HUDEP-2 (cell line): ENCODE measurements around the gene RNF149.
"Not testable (repeated sequence)": the region's sequence is repeated elsewhere in the genome, so short reads cannot be mapped to it uniquely, and the experiment has no call there.

Experiments used
- DNase-seq, 76 experiments: peaks; one replicate each; lab custom pipeline; 2025; ENCODE audit not compliant: unreplicated experiment in 76 of 76; lab: John Stamatoyannopoulos, UW

The RNF149 gene

DNA sequence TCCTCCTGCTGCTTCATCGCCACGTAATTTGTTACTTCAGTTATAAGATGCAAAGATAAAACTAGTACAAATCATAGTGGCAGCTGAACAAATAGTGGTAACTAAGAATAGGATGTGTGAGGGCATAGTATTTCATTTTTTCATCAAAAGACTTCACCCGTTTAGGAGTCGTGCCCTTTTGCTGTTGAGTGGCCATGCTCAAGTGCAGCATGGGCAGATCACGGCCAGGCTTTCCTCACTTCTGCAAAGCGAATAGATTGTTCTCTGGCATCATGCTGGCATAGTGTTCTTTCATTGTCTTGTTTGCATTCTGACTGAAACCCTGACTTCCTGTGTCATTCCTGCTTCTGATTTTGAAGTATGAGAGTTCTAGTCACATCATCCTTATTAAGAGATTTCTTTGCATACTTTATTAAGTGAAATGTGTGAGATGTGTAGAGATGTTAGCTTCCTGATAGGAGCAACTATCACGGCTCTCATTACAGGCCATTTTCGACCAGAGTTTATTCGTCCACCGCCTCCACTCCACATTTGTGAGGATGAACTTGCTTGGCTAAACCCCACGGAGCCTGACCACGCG, 44.1 kb downstream of the RNF149 start:
- no peak for DNase-seq

DNA sequence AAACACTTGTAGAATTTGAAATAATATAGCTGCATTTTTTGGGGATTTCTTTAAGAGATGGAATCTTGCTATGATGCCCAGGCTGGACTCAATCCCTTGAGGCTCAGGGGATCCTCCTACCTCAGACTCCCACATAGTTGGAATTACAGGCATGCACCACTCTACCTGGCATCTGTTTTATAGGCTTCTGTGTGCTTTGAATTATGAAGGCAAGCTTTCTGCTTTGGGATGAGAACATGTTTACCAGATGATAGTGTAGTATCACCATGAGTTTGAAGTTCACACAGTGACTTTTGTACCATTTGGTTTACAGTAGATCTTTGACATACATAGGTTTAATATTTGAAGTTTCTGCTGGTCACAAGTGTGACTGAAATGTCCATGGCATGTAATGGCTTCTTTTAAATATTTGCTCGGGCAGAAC, 45.1 kb downstream of the RNF149 start:
- DNase-seq = no peak

DNA sequence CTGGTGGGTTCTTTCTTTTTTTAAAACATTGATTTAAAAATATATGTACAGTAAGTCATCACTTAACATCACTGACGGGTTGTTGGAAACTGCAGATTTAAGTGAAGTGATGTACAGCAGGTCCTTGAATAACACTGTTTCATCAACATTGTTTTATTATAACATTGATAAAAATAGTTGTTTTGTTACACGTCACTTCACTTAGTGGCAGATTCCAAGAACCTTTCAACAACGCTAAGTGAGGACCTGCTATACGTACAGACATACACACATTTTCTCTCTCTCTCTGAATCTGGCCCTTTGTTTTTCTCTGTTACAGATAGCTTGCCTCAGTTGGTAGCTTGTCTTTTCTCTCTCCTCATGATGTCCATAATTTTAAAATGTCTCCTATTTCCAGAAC, 46.4 kb downstream of the RNF149 start:
- DNase-seq = no peak

DNA sequence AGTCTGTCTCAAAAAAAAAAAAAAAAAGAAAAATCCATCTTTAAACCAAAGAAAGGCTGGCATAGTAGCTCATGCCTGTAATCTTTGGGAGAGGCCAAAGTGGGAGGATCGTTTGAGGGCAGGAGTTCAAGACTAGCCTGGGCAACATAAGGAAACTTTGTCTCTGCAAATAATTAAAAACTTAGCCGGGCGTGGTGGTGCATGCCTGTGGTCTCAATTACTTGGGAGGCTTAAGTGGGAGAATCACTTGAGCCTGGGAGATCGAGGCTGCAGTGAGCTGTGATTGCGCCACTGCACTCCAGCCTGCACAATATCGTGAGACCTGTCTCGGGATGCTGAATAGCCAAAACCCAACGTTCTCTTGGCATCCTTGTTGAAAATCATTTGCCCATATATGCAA, 49.7 kb downstream of the RNF149 start:
- no peak for DNase-seq

DNA sequence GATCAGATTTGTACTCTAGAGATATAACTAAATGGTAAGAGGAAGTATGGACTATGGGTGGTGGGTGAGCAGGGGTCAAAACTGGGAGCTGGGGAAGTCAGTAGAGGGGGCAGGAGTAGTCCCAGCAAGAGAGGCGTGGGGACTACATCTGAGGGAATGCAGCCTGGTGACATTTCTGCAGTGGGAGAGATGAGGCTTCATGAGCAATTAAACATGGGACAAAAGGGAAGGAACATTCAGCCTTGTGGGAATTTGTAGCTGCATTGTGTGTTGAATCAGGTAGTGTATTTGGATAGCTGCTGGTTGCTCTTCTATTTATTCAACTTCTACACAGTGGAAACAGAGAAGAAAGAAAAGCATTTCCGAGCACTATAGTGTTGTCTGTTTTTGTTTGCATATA, 52.2 kb downstream of the RNF149 start:
- no peak for DNase-seq

DNA sequence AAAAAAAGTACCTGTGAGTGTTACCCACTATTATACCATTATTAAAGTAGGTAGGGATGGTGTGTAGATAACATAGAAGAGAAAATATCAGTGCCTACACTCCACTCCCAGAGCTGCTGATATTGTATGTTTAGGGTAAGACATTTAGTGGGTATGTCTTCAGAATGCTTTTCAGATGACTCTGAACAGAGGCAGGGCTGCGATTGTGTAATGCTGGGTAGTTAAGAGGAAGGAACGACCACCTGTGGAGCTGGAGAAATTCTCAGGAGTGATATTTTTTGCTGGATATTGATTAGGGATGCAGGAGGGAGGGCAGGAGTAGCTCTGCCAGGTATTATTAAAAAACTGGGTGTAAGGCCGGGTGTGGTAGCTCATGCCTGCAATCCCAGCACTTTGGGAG, 53.0 kb downstream of the RNF149 start:
- no peak for DNase-seq

DNA sequence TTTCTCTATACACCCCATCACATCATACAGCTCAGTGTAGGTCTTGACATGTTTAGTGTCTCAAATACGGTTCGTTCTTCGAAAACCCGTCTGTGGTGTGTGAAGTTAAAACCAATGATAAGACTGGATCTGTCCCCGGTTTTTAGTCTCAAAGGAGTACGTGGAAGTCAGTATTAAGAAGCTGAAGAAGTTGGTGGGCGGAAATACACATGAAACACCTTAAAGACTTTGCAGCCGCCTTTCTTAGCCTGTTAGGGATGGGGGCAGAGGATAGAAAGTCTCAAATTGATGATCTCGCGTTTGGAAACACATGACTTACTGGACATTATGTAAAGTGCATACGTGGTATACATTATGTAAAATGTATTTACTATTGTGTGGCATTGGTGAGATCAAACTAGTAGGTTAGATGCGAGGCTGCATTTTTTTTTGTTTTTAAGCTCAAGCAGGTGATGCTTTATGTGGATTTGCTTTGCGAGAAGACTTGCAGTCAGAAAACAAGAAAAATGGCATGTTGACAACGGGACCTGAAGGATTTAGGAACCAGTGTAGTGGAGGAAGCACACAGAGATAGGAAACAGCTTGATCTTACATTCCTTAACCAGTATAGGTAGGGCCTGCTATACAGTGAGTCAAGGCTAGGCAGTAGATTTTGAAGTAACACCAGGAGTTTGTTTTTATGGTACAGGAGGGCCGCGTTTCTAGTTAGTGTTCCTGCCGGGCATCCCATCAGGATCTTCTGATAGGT, 54.6 kb downstream of the RNF149 start:
- no peak for DNase-seq

DNA sequence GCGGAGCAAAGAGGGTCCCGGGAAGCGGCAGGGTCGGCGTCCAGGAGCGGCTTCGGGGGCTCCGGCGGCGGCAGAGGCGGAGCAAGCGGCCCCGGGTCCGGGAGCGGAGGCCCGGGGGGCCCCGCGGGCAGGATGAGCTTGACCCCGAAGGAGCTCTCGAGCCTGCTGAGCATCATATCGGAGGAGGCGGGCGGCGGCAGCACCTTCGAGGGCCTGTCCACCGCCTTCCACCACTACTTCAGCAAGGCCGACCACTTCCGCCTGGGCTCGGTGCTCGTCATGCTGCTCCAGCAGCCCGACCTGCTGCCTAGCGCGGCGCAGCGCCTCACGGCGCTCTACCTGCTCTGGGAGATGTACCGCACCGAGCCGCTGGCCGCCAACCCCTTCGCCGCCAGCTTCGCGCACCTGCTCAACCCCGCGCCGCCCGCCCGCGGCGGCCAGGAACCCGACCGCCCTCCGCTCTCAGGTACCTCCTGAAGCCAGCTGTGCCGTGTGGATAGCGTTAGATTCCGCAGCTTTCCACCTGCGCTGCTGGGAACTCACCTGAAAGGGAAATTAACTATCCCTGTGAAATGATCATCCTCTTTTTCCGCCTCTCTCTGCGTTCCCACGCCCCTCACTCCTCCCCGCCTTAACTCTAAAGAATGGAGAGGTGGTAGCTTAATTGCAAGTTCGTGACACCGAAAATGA, 55.3 kb downstream of the RNF149 start:
- peak in 37 of 76 experiments; percentile 5 to 70 (median 29) for DNase-seq

DNA sequence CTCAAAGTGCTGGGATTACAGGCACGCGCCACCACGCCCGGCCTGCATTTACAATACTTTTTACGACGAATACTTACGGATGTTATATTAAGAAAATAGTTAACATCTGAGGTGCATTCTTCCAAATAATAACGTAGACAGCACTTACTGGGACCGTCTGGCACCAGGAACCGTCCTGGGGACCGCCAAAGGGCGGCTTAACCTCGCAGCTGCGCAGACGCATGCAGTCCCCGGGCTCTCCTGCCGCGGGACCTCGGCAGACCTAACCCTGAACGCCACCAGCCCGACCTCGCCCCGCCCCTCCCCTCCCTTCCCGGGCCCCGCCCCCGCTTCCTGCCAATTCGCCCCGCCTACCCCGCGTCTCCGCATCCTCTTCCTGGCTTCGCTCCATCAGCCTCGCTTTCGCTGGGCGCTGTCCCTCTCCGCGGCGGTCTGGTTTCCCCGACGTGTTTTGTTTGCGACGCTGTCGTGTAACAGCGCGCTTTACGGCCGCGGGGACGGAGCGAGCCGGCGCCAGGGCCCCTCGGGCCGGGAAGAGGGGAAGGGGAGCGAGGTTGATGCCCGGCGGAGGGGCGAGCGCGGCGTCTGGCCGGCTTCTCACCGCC, 56.0 kb downstream of the RNF149 start, which contains the start of gene CNOT11:
CNOT11 (plus strand) TSS at position 479 of the 605 bp plus-strand sequence; CDS start at position 558, 79 bp downstream.
- peak; percentile 42 to 98 (median 96) for DNase-seq

DNA sequence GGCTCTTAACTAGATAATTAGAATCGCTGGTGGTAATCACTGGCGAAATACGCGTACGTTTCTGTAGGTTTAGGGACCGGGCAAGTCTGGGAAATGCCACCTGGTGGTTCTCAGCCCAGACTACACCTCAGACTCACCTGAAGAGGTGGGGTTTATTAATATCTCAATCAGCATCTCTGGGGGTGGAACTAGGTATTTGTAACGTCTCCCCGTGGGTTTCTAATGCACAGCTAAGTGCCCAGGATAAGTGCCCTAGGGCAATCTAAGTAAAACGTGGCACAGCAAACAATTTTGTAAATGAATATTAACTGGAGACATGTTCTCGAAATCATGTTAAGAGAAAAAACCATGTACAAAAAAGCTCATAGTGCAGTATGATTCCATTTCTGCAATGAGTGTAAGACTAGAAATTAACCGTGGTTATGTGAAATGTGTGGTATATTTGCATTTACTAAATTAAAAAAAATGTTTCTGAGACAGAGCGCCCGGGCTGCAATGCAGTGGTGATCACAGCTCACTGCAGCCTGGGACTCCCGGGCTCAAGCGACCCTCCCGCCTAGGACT, 56.6 kb downstream of the RNF149 start:
- peak in 9 of 76 experiments; percentile 38 to 69 (median 59) for DNase-seq

DNA sequence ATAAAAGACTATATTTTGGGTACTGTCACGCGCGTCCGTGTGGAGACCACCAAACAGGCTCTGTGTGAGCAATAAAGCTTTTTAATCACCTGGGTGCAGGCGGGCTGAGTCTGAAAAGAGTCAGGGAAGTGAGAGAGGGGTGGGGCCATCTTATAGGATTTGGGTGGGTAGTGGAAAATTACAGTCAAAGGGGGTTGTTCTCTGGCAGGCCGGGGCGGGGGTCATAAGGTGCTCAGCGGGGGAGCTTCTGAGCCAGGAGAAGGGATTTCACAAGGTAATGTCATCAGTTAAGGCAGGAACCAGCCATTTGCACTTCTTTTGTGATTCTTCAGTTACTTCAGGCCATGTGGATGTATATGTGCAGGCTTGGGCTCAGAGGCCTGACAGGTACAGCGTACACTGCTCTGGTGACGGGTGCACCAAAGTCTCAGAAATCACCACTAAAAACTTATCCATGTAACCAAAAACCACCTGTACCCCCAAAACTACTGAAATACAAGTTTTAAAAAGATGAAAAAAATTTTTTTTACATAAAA, 57.2 kb downstream of the RNF149 start:
- not testable (repeated sequence) for DNase-seq

DNA sequence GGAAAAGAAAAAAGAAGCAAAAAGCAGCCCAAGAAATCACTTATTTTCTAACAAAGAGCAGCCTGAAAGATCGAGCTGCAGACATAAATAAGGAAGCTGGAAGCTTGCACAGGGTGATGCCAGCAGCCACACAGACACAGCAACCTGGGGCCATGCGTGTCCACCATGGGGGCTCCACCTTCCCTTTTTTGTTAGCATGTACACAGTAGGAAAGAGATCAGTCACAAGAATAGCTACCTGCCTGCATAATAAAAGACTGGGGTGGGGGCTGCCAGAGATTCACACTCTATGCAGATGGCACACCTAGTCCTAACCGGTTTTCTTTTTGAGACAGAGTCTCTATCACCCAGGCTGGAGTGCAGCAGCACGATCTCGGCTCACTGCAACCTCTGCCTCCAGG, 58.7 kb downstream of the RNF149 start:
- DNase-seq = no peak

DNA sequence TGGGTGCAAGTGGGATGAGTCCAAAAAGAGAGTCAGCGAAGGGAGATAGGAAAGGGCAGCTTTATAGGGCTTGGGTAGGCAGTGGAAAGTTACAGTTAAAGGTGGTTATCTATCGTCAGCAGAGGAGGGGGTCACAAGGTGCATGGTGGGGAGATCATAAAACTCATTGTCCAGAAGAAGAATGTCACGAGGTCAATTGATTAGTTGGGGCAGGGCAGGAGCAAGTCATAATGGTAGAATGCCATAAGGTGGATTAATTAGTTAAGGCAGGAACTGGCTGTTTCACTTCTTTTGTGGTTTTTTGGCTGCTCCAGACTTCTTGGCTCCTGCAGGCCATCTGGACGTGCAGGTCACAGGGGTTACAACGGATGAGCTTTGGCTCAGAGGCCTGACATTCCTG, 59.7 kb downstream of the RNF149 start:
- DNase-seq = peak in 2 of 76 experiments; percentile 3 to 25

DNA sequence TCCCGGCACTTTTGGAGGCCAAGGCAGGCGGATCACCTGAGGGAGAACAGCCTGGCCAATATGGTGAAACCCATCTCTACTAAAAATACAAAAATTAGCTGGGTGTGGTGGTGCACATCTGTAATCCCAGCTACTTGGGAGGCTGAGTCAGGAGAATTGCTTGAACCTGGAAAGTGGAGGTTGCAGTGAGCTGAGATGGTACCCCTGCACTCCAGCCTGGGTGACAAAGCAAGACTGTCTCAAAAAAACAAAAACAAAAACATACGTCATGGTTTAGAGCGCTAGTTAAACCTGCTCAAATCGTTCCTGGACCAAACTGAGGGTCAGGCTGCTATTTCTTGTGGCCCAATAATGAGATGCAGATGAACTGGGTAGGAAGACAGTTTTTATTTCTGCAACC, 63.0 kb downstream of the RNF149 start:
- not testable (repeated sequence) for DNase-seq

DNA sequence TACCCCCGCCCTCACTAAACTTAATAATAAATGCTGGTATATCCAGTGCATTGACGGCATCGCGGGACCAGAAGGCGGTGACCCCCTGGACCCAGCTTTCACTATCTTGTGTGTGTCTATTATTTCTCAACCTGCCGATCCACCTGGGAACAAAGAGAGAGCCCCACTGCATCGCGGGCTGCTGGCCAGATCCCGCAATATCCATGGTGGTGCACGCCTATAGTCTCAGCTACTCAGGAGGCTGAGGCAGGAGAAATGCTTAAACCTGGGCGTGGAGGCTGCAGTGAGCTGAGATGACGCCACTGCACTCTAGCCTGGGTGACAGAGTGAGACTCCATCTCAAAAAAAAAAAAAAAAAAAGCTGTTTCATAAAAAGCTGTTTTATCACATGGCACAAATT, 63.6 kb downstream of the RNF149 start:
- not testable (repeated sequence) for DNase-seq

DNA sequence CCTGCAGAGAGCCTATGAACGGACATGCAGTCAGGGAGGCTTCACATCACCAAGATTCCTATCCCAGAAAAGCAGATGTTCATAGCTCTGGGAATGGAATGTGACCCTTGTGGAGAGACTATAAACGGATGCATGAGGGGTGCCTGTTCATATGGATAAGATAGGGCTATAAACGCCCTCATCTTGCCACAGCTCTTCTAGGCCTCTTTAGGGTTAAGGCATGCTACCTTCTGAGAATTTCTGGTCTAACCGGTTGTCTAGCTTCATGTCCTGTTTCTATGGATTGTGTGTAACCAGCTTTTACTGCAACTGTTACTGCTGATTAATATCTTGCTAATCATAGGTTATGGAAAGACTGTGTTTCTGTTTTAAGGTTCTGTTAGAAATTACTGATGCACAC, 64.1 kb downstream of the RNF149 start:
- DNase-seq = not testable (repeated sequence)

DNA sequence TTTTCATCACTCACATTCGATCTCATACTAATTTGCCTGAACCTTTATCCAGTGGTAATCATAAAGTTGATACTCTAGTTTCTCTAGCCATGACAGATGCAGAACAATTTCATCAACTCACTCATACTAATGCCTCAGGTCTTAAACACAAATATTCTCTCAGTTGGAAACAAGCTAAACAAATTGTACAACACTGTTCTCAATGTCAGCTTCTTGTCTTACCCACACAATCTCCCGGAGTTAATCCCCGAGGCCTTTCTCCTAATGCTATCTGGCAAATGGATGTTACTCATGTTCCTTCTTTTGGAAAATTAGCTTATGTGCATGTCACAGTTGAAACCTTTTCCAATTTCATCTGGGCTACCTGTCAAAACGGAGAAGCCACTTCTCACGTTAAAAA, 67.3 kb downstream of the RNF149 start:
- DNase-seq = no peak

DNA sequence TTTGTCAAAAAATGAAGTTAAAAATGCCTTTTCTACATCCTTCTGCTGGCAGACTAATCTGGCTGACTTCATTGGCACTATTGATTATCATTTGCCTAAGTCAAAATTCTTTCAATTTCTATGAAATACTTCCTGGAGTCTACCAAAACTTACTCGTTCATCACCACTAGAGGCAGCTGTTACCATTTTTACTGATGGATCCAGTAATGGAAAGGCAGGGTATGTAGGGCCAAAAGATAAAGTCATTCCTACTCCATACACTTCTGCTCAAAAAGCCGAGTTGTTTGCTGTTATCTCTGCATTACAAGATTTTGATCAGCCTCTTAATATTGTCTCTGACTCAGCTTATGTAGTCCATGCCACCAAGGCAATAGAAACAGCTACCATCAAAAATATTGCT, 67.8 kb downstream of the RNF149 start:
- peak in 12 of 76 experiments; percentile 6 to 28 (median 18) for DNase-seq

DNA sequence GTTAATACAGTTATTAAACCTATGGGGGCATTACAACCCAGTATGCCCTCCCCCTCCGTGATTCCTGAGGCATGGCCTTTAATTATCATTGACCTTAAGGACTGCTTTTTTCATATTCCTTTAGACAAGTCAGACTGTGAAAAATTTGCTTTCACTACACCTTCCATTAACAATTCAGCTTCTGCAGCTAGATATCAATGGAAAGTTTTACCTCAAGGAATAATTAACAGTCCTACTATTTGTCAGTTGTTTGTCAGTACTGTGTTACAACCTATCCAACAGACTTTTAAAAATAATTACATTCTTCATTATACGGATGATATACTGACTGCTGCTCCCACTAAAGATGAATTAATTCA, 68.8 kb downstream of the RNF149 start:
- DNase-seq = not testable (repeated sequence)

DNA sequence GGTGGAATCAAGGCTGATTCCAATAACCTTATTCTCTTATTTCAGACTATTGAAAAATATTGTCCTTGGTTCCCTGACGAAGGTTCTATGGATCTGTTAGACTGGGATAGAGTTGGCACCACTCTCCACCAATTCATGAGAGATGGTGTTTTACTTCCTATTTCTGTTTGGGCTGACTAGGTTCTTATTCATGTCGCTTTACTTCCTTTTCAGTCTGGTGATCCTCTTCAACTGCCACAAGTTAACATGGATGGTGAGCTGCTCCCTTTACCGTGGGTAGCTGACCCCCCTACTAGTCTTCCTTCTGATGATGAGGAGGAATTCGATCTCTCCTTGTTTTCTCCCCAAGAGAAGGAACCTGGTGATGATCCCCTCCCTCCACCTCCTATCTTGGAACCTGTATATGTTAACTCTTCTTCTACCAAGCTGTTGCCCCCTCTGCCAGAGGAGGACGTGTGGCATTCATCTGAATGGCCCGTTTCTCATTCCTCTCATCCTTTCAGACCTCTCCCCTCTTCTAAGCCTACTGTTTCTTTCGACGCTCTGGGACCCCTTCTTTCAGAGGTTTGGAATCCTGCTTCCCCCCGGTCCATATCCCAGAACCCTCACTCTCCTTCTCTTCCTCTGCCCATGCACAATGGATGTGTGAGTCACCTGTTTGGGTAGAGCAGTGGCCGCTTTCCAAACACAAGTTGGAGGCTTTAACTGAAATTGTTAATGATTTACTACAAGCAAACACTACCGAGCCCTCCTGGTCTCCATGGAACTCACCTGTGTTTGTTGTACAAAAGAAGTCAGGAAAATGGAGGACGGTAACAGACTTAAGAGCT, 69.4 kb downstream of the RNF149 start:
- no peak for DNase-seq
